Panc1 (cell line): ENCODE measurements around the gene NDUFC2. TPM values are rescaled to one million over a fixed set of nuclear protein-coding genes. Genes with fewer than 3 reads are reported as not detected.
"Not testable (repeated sequence)": the region's sequence is repeated elsewhere in the genome, so short reads cannot be mapped to it uniquely, and the experiment has no call there.

Experiments used
- ATAC-seq: fragments of 200-7000 bp; cut with Tn5 transposase; 2 replicates; pipeline ENCODE4 v1.9.1; 2020; ENCODE audit warnings: mild to moderate bottlenecking, moderate library complexity
- BruUV-seq: library from RNA; stranded (reverse); fragments of 400-500 nt; replicated peaks from 2 replicates; lab custom pipeline; 2021; lab: Mats Ljungman, UMichigan
- CTCF ChIA-PET: fragments of 300-600 bp; sonication (Branson Sonifier 250); formaldehyde crosslinking; loops from one replicate; lab custom pipeline; 2022; ENCODE audit warnings: antibody characterized with exemption; lab: Charles Lee
- POLR2A ChIA-PET: fragments of 300-600 bp; sonication (Branson Sonifier 250); formaldehyde crosslinking; loops from one replicate; lab custom pipeline; 2022; ENCODE audit warnings: antibody characterized with exemption; lab: Charles Lee
- DNase-seq: peaks from one replicate; pipeline ENCODE4 v3.0.0-alpha.2; 2010; ENCODE audit warnings: low read depth, low spot score
- H3K27ac ChIP-seq: 2 replicates; pipeline ENCODE4 v1.5.1; 2011; ENCODE audit warnings: mild to moderate bottlenecking, low read length, inconsistent platforms
- H3K27me3 ChIP-seq: fragments of 200-500 bp; sonication (Bioruptor generic); 2 replicates; pipeline ENCODE4 v1.6.0; 2014; ENCODE audit warnings: low read length, inconsistent platforms; ENCODE audit not compliant: control insufficient read depth, insufficient read depth
- H3K36me3 ChIP-seq: fragments of 200-500 bp; sonication (Bioruptor generic); 2 replicates; pipeline ENCODE4 v1.5.1; 2014; ENCODE audit warnings: inconsistent platforms, mild to moderate bottlenecking, low read length, moderate library complexity; ENCODE audit not compliant: control insufficient read depth, insufficient read depth
- H3K4me1 ChIP-seq: 2 replicates; pipeline ENCODE4 v1.5.1; 2011; ENCODE audit warnings: inconsistent platforms, mild to moderate bottlenecking, low read length, moderate library complexity; ENCODE audit not compliant: control insufficient read depth, insufficient read depth
- H3K4me3 ChIP-seq, 2 experiments: 2 replicates each; pipeline ENCODE4 v1.5.1; 2011 to 2012; ENCODE audit warnings: low read depth in 2 of 2, low read length in 2 of 2, mild to moderate bottlenecking in 2 of 2, inconsistent platforms in 1 of 2, moderate library complexity in 1 of 2
- H3K9me3 ChIP-seq: fragments of 200-500 bp; sonication (Bioruptor generic); 2 replicates; pipeline ENCODE4 v1.5.1; 2014; ENCODE audit warnings: low read depth, mild to moderate bottlenecking, inconsistent platforms, low read length, moderate library complexity; ENCODE audit not compliant: control insufficient read depth, insufficient read depth
- CTCF ChIP-seq: fragments of 450-650 bp; IDR thresholded peaks from 2 replicates; pipeline ENCODE4 v1.5.1; 2017; ENCODE audit warnings: mild to moderate bottlenecking
- POLR2AphosphoS5 ChIP-seq: IDR thresholded peaks from 2 replicates; pipeline ENCODE4 v1.6.1; 2012; ENCODE audit warnings: mild to moderate bottlenecking, low read depth, low read length, moderate library complexity
- SIN3A ChIP-seq: IDR thresholded peaks from 2 replicates; pipeline ENCODE4 v1.6.1; 2012; ENCODE audit warnings: low read depth, mild to moderate bottlenecking, low read length, moderate library complexity, borderline replicate concordance; ENCODE audit not compliant: insufficient read depth
- TCF7L2 ChIP-seq: IDR thresholded peaks from 2 replicates; pipeline ENCODE4 v1.6.1; 2011; ENCODE audit warnings: mild to moderate bottlenecking, low read depth, low read length, inconsistent platforms
- in situ Hi-C: cut with HindIII; loops from 2 replicates; pipeline ENCODE4 v1.10.0; 2016; ENCODE audit warnings: low sequenced_read_pairs, low pct_unique_long_range_greater_than_20kb
- intact Hi-C: fragments of 100-400 bp; cut with micrococcal nuclease; formaldehyde crosslinking; loops from one replicate; pipeline ENCODE4 v1.10.0; 2022; ENCODE audit not compliant: unreplicated experiment
- total RNA-seq: library from RNA; stranded (reverse); gene quantifications from one replicate; pipeline ENCODE4 v1.2.1, GENCODE V29; 2021; ENCODE audit not compliant: unreplicated experiment
- TF ChIP-seq, protein P1 (sequence below), 2 experiments: IDR thresholded peaks; 2 replicates each; pipeline ENCODE4 v1.6.1; 2011 to 2012; ENCODE audit warnings: low read depth in 2 of 2, control low read depth in 1 of 2, low read length in 1 of 2, mild to moderate bottlenecking in 1 of 2, moderate library complexity in 1 of 2; ENCODE audit not compliant: insufficient read depth in 1 of 2

NDUFC2 gene
- total RNA-seq, 1 experiment from 2014 or later = 308 TPM

DNA sequence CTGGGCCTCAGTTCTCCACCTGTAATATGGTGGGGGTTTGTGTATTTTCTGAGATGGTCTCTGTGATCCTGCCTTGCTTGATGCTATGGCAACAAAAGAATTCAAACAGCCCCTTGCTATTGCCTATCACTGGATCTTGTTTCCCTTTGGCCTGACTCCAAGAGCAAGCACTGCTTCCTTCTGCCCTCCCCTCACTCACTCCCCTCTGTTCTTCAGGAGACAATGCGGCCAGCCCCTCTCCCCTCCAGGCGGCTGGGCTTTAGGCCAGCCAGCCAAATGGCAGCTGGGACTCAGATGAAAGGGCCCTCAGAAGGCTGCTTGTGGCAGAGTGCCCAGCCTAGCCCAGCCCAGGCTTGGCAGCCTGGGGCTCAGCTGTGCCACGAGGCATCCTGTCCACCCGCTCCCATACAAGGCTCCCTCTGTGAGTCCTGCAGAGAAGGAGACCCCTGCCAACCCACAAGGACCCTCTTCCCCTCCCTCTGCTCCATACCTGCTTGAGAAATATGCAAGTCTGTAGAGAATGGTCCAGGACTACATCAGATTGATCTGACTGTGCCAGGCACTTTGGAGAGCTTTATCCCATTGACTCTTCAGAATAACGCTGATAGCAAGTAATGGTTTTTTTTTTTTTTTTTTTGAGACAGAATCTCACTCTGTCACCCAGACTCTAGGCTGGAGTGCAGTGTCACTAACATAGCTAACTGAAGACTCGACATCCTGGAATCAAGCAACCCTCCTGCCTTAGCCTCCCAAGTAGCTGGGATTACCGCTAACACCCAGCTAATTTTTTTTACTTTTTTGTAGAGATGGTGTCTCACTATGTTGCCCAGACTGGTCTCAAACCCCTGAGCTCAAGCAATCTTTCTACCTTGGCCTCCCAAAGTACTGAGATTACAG lies 49.0 kb downstream of the NDUFC2 start:
- no peaks in the 10 kb centered on the region for H3K9me3 ChIP-seq
- H3K4me3 ChIP-seq = no peak overlapping the region
- in situ Hi-C loops (no loop called here), intact Hi-C loops (no loop called here)
- H3K27ac ChIP-seq = no peak overlapping the region
- ATAC-seq = peak; percentile 69
- no peak for DNase-seq
- no peaks in the 10 kb centered on the region for H3K27me3 ChIP-seq
- H3K4me1 ChIP-seq = peaks cover 10% of the 10 kb centered on the region; the same call in 1 of the 2 replicates
- ChIA-PET POLR2A (interaction anchor here (0.6 kb wide), 1 partner anchor 107 kb away, joined by 8 read pairs; no protein-coding TSS in a partner anchor), CTCF (interaction anchor here (0.6 to 0.8 kb wide), 4 partner anchors 10 to 534 kb away, joined by 3 to 5 read pairs (median 4); no protein-coding TSS in a partner anchor)
- BruUV-seq = no TSS peak
- TF ChIP-seq SIN3A (no peak), CTCF (no peak), TCF7L2 (peak; percentile 96), POLR2AphosphoS5 (no peak)
- TF ChIP-seq, protein P1, sequence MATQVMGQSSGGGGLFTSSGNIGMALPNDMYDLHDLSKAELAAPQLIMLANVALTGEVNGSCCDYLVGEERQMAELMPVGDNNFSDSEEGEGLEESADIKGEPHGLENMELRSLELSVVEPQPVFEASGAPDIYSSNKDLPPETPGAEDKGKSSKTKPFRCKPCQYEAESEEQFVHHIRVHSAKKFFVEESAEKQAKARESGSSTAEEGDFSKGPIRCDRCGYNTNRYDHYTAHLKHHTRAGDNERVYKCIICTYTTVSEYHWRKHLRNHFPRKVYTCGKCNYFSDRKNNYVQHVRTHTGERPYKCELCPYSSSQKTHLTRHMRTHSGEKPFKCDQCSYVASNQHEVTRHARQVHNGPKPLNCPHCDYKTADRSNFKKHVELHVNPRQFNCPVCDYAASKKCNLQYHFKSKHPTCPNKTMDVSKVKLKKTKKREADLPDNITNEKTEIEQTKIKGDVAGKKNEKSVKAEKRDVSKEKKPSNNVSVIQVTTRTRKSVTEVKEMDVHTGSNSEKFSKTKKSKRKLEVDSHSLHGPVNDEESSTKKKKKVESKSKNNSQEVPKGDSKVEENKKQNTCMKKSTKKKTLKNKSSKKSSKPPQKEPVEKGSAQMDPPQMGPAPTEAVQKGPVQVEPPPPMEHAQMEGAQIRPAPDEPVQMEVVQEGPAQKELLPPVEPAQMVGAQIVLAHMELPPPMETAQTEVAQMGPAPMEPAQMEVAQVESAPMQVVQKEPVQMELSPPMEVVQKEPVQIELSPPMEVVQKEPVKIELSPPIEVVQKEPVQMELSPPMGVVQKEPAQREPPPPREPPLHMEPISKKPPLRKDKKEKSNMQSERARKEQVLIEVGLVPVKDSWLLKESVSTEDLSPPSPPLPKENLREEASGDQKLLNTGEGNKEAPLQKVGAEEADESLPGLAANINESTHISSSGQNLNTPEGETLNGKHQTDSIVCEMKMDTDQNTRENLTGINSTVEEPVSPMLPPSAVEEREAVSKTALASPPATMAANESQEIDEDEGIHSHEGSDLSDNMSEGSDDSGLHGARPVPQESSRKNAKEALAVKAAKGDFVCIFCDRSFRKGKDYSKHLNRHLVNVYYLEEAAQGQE (IDR thresholded peaks at IDR 0.05; ENCODE audit: insufficient read depth in 1 of 2, low read depth in 2 of 2, low read length in 1 of 2) = no peak
- H3K36me3 ChIP-seq = no peaks in the 10 kb centered on the region

GRCh38 chr11:78028423-78028822 lies 51.2 kb downstream of the NDUFC2 start:
- ATAC-seq = peak; percentile 71
- H3K27ac ChIP-seq, H3K9me3 ChIP-seq, BruUV-seq, DNase-seq, in situ Hi-C loops, H3K36me3 ChIP-seq, intact Hi-C loops, H3K4me3 ChIP-seq, H3K27me3 ChIP-seq: not testable (repeated sequence)
- CTCF ChIA-PET = interaction anchor here (0.6 kb wide), 1 partner anchor 9 kb away, joined by 5 read pairs; no protein-coding TSS in a partner anchor
- POLR2A ChIA-PET = interaction anchor here (0.6 kb wide), 1 partner anchor 209 kb away, joined by 13 read pairs; no protein-coding TSS in a partner anchor
- peaks cover 10% of the 10 kb centered on the region; the same call in 1 of the 2 replicates for H3K4me1 ChIP-seq
